GM21390 (cell line): ENCODE results near the gene DRD4.

ENCODE experiments used
- ATAC-seq: cut with Tn5 transposase; IDR thresholded peaks from one replicate; pipeline ENCODE4 v1.9.1; 2021; ENCODE audit not compliant: unreplicated experiment

Gene DRD4

GRCh38 chr11:620935-621814 is 15.9 kb upstream of the DRD4 start:
- no peak for ATAC-seq

DNA sequence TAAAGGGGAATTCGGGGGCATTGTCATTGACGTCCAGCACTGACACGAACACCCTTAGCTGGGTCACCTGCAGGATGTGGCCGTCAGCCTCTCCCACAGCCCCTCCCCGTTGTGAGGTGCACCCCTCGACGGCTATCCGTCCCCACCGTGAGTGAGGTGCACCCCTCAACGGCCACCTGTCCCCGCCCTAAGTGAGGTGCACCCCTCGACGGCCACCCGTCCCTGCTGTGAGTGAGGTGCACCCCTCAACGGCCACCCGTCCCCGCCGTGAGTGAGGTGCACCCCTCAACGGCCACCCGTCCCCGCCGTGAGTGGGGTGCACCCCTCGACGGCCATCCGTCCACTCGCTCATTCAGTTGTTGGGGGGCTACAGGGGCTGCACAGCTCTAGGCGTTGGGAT is 15.2 kb upstream of the DRD4 start:
- ATAC-seq = no peak

GRCh38 chr11:623349-623869 is 13.7 kb upstream of the DRD4 start:
- no peak for ATAC-seq

GRCh38 chr11:623999-624704 is 12.9 kb upstream of the DRD4 start:
- no peak for ATAC-seq

- ATAC-seq = no peak
Observed at GRCh38 chr11:624705-625635, 12.1 kb upstream of the DRD4 start, which contains the start of gene CDHR5. Gene CDHR5 (minus strand): TSS chr11:624955. CDS start chr11:624902, 53 bp downstream.

DNA sequence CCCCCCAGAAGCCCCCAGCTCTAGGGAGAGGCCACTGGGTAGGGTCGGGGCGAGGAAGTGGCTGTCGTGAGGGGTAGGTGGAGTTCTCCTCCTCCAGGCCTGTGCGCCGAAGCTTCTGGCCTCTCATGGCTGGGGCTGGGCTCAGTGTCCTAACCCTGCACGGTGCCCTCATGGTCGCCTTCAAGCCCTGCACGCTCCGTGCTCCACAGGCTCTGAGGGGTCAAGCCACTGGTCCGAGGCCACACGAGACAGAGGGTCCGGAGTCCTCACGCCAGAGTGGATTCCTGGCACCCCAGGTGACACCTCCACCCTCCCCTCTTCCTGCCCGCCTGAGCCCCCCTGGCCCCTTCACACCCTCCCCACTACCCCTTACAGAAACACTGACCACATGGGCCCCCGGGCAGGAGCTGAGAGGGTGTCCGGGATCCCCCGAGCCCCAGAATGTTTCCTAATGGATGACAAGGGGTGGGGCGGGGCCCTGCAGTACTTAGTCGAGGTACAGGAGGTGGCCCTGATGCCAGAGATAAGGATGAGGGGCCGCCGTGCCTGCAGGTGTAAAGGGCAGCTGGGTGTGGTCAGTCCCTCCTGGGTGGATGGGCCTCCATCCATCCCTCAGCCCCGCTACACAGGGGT is 11.3 kb upstream of the DRD4 start:
- no peak for ATAC-seq

DNA sequence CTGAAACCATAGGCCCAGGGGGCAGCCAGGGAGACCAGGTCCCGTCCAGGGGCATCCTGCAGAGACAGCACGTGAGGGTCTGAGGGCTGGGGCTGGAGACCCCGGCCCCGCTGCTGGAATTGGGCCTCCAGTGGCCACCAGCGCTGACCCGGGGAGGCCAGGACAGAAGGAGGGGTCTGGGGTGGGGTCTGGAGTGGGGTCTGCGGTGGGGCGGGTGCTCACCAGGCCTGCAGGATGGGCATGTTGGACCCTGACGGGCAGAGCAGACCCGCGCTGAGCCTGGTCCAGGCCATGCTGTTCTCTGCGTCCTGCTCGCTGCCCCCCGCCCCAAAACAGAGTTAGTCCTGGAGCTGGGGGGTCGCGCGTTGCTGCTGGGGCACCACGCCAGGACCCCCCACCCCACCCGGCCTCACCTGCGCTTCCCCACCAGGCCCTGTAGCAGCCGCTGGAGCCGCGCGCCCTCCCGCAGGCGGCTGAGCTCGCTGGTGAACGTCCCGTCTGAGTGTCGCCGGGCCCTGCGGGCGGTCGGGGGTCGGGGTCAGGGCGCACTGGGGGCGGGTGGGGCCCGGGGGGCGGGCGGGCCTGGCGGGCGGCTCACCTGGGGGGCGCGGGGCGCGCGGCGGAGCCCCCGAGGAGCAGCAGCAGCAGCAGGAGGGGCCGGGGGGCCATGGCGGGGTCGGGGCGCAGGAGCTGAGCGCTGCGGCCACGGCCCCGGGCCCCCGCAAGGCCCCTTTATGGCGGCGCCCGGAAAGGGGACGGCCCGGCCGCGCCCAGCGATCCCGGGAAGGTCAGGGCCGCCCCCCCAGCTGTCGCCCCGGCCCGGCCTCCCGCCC is 10.4 kb upstream of the DRD4 start, which contains the start of gene SCT:
Gene SCT, minus strand, starts transcription at position 707 of the 833 bp plus-strand sequence. Its CDS starts 38 bp downstream, at position 669.
- ATAC-seq = no peak

- no peak for ATAC-seq
Observed at GRCh38 chr11:627308-627576, 9.8 kb upstream of the DRD4 start.

- ATAC-seq = no peak
Observed at GRCh38 chr11:628056-628455, 9.0 kb upstream of the DRD4 start.

DNA sequence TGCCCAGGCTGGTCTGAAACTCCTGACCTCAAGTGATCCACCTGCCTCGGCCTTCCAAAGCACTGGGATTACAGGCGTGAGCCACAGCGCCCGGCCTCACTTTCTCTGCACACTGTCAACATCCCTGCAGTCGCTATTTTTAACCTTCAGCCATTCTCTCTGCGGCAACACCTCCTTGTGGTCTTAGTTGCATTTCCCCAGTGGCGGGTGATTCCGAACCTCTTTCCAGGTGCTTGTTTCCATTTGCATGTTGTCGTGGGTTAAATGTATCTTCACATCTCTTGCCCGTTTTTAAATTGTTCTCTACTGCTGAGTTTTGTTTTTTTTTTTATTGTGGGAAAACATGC is 7.9 kb upstream of the DRD4 start:
- ATAC-seq = no peak

DNA sequence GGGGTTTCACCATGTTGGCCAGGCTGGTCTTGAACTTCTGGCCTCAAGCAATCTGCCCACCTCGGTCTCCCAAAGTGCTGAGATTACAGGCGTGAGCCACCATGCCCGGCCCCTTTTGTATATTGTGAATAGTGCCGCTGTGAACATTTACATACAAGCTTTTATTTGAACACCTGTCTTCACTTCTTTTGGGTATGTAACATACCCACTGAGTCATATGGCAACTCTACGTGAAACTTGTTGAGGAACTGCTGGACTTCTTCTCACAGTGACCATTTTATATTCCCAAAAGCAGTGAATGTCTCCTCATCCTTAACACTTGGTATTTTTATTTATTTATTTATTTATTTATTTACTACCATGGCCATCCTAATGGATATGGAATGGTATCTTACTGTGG is 6.2 kb upstream of the DRD4 start:
- ATAC-seq = no peak

DNA sequence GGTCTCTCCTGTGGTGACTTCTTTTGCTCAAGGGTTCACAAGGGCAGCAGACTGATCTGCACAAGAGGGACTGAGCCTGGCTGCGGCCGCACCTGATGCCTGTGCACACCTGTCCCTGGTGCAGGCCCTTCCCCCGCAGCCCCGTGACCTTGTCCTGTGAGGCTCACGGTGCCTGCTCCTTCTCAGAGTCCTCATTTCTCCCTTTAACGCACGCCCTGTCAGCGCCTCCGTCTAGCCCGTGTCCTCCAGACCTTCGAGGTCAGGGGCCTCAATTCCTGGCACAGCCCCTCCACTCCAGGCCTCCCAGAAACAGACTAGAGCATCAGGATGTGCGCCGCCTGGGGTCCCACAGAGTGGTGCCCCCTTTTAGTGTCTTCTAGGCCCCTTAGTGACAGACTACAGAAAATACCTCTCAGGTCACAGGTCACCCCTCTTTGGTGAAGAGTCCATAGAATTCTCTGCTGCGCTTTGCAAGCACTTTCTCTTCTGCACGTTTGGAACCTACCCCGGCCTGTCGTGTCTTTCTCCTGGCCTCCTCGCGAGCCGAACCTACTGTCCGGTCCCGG is 1.0 kb upstream of the DRD4 start:
- ATAC-seq = no peak

GRCh38 chr11:637333-637592 is 194 bp downstream of the DRD4 start:
- no peak for ATAC-seq

- no peak for ATAC-seq
Observed at GRCh38 chr11:637593-638521, 788 bp downstream of the DRD4 start.

- ATAC-seq = no peak
Observed at GRCh38 chr11:638631-639331, 1.7 kb downstream of the DRD4 start.

DNA sequence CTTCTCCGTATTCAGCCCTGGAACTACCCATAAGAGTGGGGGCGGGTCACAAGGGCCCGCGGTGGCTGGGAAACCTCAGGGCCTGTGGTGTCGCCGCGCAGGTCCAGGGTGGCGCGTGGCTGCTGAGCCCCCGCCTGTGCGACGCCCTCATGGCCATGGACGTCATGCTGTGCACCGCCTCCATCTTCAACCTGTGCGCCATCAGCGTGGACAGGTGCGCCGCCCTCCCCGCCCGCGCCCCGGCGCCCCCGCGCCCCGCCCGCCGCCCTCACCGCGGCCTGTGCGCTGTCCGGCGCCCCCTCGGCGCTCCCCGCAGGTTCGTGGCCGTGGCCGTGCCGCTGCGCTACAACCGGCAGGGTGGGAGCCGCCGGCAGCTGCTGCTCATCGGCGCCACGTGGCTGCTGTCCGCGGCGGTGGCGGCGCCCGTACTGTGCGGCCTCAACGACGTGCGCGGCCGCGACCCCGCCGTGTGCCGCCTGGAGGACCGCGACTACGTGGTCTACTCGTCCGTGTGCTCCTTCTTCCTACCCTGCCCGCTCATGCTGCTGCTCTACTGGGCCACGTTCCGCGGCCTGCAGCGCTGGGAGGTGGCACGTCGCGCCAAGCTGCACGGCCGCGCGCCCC is 2.4 kb downstream of the DRD4 start:
- ATAC-seq = no peak

GRCh38 chr11:640021-640706 is 3.1 kb downstream of the DRD4 start:
- ATAC-seq = no peak
